Measurements from ENCODE around the gene RBBP8.

RBBP8 gene

DNA sequence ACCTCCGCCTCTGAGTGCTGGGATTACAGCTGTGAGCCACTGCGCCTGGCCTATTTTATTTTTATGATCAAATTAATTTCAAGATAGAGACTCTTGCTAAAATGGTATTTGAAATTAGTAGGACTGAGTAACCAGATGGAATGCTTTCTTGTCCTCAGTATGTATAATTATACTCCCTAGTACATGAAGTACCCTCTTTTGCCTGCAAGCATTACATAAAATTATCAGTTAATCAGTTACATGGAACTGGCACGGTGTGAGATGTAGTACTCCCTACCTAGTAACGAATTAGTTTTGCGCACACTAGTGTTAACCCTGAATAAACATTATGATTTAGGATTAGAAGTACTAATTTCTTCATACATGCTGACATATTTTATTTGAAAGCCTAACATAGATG, 41.6 kb downstream of the RBBP8 start:
- no peak for DNase-seq (ENCODE audit: low read depth)
- H3K4me3 ChIP-seq (ENCODE audit: low read depth, low read length), result no peak overlapping the region
- TF ChIP-seq CTCF (IDR thresholded peaks at IDR 0.05; ENCODE audit: control insufficient read depth, extremely low read depth, insufficient read depth), result no peak

DNA sequence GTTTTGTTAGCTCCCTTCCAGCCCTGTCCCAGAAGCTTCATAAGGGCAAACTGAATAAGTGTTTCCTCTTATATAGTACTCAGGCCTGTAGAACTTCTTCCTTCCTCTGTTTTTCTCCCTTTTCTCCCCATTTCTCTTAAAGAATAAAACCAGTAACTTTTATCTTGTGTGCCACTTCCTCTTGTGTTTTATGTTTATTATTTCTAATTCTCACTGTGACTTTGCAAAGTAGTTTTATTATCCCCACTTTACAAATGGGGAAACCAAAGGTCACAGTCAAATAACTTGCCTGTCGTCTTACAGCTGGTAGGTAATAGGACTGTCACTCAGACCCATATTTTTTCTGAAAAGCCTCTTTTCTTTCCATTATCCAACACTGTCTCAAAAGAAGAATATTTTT, 42.4 kb downstream of the RBBP8 start:
- no peak overlapping the region for H3K4me3 ChIP-seq (ENCODE audit: low read depth, low read length)
- no peak for DNase-seq (ENCODE audit: low read depth)
- TF ChIP-seq CTCF (IDR thresholded peaks at IDR 0.05; ENCODE audit: control insufficient read depth, extremely low read depth, insufficient read depth), result no peak

DNA sequence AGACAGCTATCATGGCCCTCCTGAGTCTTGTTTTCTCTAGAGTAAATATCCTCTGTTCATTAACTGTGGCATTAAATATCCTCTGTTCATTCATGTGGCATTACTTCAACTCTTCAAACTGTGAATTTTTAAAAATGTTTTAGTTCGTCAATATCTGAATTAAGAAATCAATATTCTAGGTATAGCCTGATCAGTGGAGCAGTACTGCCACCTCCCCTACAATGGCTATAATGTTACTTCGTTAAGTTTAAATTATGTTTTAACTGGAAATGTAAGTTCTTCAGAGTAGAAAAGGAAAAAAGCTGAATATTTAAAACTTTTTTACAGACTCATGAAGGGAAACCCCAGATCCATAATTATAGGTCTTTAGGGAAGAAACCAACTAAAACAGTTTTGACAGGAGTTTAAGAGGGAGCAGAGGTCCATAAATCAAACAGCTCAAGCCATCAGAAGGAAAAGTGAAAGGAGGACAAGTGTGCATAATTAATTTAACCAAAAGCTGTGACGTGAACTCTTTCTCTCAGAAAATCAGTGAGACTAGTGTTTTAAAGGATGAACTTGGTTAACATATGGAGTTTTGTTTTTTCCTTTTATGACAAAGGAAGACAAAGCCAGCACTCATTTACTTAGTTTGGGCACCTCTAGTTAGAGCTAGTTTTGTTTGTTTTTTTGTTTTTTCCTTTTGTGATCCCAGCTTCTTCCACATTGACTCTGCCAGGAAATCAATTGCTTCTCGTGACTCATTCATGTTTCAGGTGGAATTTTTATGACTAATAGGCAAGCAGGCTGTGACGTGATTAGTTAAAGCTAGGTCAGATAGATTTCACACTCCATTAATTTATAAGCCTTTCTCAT, 44.9 kb downstream of the RBBP8 start:
- no peak overlapping the region for H3K4me3 ChIP-seq (ENCODE audit: low read depth, low read length)
- no peak for TF ChIP-seq CTCF (IDR thresholded peaks at IDR 0.05; ENCODE audit: control insufficient read depth, extremely low read depth, insufficient read depth)
- no peak for DNase-seq (ENCODE audit: low read depth)

DNA sequence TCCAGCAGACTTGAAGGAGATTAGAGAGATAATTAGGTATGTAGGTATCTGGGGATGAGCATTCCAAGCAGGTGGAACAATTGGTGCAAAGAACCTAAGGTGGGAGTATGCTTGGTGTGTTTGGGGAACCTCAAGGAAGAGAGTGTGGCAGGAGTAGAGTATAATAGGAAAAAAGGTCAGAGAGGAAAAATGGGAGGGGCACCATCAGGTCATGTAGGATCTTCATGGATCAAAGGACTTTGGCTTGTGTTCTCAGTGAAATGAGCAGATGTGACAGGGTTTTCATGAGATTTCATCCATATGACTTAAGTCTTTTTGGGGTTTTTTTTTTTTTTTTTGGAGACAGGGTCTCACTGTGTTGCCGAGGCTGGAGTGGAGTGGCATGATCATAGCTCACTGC, 47.3 kb downstream of the RBBP8 start:
- H3K4me3 ChIP-seq (ENCODE audit: low read depth, low read length), result no peak overlapping the region
- no peak for DNase-seq (ENCODE audit: low read depth)
- no peak for TF ChIP-seq CTCF (IDR thresholded peaks at IDR 0.05; ENCODE audit: control insufficient read depth, extremely low read depth, insufficient read depth)

- no peak for TF ChIP-seq CTCF (IDR thresholded peaks at IDR 0.05; ENCODE audit: control insufficient read depth, extremely low read depth, insufficient read depth)
- DNase-seq (ENCODE audit: low read depth), result no peak
These were observed 48.4 kb downstream of the RBBP8 start for GRCh38 chr18:22981274-22982133.

GRCh38 chr18:22983175-22983574, 50.0 kb downstream of the RBBP8 start:
- DNase-seq (ENCODE audit: low read depth), result peak; percentile 69
- TF ChIP-seq CTCF (IDR thresholded peaks at IDR 0.05; ENCODE audit: control insufficient read depth, extremely low read depth, insufficient read depth), result peak; percentile 48
- no peak overlapping the region for H3K4me3 ChIP-seq (ENCODE audit: low read depth, low read length)

More at GRCh38 chr18:22981274-22982133, 48.4 kb downstream of the RBBP8 start:
- H3K4me3 ChIP-seq (ENCODE audit: low read depth, low read length), result no peak overlapping the region
